ENCODE results near the gene GJD3. TPM values are rescaled to one million over a fixed set of nuclear protein-coding genes. Genes with fewer than 3 reads are reported as not detected.

GJD3 gene
- total and polyA plus RNA-seq, 2 donors (not counting 3 experiments of a cell fraction or from before 2014, with no cell fraction given), result 0.10 to 0.40 TPM

DNA sequence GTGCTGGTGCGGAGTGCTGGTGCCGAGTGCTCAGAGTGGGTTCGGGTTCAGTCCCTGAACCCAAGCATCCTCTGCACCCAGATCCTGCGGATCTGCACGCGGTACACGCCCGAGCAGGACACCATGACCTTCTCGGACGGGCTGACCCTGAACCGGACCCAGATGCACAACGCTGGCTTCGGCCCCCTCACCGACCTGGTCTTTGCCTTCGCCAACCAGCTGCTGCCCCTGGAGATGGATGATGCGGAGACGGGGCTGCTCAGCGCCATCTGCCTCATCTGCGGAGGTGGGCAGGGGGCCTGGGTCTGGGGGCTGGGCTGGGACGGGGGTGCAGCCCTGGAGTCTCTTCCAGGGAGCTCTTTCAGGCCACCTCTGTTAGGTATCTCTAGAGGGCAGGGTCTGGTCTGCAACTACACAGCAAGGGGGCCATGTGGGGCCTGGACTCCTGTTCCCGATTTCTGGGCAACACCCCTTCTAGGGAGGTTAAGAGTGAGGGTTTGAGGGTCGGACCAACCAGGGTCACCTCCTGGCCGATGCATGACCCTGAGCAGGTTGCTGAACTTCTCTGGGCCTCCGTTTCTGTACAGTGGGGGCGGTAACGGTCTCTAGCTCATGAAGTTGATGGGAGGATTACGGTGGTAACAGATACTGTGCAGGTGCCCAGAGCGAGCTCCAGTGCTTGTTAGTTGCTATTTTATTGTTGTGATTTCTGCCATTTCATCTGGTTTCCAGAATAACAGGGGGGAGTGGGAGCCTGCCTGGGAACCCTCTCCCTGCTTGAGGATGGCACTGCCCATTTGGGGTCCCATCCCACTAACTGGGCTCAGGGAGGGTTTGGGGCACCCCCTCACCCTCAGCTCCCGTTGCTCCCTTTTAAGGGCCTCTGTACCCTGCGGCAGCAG is 10.1 kb downstream of the GJD3 start:
- no peak overlapping the region for H3K9ac ChIP-seq (replicated peaks; ENCODE audit: extremely low read depth, insufficient read depth, low read length)
- ChIA-PET CTCF (interaction anchor here (0.7 to 18.3 kb wide), 21 partner anchors 9 to 206 kb away, joined by 3 to 530 read pairs (median 6); partner anchors contain the start of genes CDC6 and RARA), POLR2A (interaction anchor here (1.8 kb wide), 1 partner anchor 51 kb away, joined by 10 read pairs; no protein-coding TSS in a partner anchor)
- no peak overlapping the region for H2AFZ ChIP-seq (ENCODE audit: low read depth, low read length)
- no peaks in the 10 kb centered on the region for H3K27me3 ChIP-seq (ENCODE audit: control insufficient read depth in 2 of 2, insufficient read depth in 2 of 2, low read length in 2 of 2)
- no TSS peak for BruUV-seq (replicated peaks)
- no peak overlapping the region for H3K4me3 ChIP-seq (replicated peaks in 1 of 3; ENCODE audit: insufficient read depth in 1 of 3, low read depth in 1 of 3, low read length in 3 of 3)
- H3K4me2 ChIP-seq (ENCODE audit: insufficient read depth, low read length), result no peak overlapping the region
- peaks cover 10% of the 10 kb centered on the region for H3K79me2 ChIP-seq (ENCODE audit: control insufficient read depth, insufficient read depth, low read length)
- H4K20me1 ChIP-seq (replicated peaks; ENCODE audit: control insufficient read depth, extremely low read depth, insufficient read depth, low read length), result no peaks in the 10 kb centered on the region
- no peaks in the 10 kb centered on the region for H3K9me3 ChIP-seq (replicated peaks; ENCODE audit: control insufficient read depth, insufficient read depth, low read length)
- no peaks in the 10 kb centered on the region for H3K9me1 ChIP-seq (replicated peaks; ENCODE audit: control insufficient read depth, extremely low read depth, insufficient read depth, low read length)
- peak; percentile 38 for FAIRE-seq
- no peak overlapping the region for H3K27ac ChIP-seq (ENCODE audit: insufficient read depth, low read depth, low read length)
- dilution Hi-C loops (cut with MboI; ENCODE audit: extremely low pct_ligation_motif_present, low sequenced_read_pairs), result no loop called here
- no peak for DNase-seq (ENCODE audit: low read depth, low spot score)
- intact Hi-C loops (cut with micrococcal nuclease), result loop anchor here (1.0 kb wide), 3 partner anchors 40 to 152 kb away; no protein-coding TSS in a partner anchor
- peaks cover 6 to 44% of the 10 kb centered on the region in 2 experiments for H3K36me3 ChIP-seq (ENCODE audit: control insufficient read depth in 2 of 2, extremely low read depth in 1 of 2, insufficient read depth in 2 of 2, low read length in 2 of 2)
- peaks cover 12% of the 10 kb centered on the region for H3K4me1 ChIP-seq (ENCODE audit: control insufficient read depth, extremely low read depth, insufficient read depth, low read length)
- TF ChIP-seq FOS (IDR thresholded peaks at IDR 0.05; ENCODE audit: borderline replicate concordance, insufficient read depth, low read length) (no peak), POLR2A (IDR thresholded peaks at IDR 0.05; ENCODE audit: low read depth, low read length) (no peak), MYC (IDR thresholded peaks at IDR 0.05; ENCODE audit: low read depth, low read length) (no peak), JUN (IDR thresholded peaks at IDR 0.05; ENCODE audit: borderline replicate concordance, insufficient read depth, insufficient read length, low read depth) (no peak), POLR2AphosphoS5 (IDR thresholded peaks at IDR 0.05; ENCODE audit: insufficient read depth, low read depth, low read length) (no peak), GATA2 (IDR thresholded peaks at IDR 0.05; ENCODE audit: insufficient read depth, insufficient read length, low read depth, low read length) (no peak), EZH2 (IDR thresholded peaks at IDR 0.05; ENCODE audit: borderline replicate concordance, low read depth, low read length, severe bottlenecking) (no peak)
- TF ChIP-seq, protein P1, sequence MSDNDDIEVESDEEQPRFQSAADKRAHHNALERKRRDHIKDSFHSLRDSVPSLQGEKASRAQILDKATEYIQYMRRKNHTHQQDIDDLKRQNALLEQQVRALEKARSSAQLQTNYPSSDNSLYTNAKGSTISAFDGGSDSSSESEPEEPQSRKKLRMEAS (IDR thresholded peaks at IDR 0.05; ENCODE audit: insufficient read depth, insufficient read length), result no peak
- TF ChIP-seq, protein P2, sequence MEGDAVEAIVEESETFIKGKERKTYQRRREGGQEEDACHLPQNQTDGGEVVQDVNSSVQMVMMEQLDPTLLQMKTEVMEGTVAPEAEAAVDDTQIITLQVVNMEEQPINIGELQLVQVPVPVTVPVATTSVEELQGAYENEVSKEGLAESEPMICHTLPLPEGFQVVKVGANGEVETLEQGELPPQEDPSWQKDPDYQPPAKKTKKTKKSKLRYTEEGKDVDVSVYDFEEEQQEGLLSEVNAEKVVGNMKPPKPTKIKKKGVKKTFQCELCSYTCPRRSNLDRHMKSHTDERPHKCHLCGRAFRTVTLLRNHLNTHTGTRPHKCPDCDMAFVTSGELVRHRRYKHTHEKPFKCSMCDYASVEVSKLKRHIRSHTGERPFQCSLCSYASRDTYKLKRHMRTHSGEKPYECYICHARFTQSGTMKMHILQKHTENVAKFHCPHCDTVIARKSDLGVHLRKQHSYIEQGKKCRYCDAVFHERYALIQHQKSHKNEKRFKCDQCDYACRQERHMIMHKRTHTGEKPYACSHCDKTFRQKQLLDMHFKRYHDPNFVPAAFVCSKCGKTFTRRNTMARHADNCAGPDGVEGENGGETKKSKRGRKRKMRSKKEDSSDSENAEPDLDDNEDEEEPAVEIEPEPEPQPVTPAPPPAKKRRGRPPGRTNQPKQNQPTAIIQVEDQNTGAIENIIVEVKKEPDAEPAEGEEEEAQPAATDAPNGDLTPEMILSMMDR (IDR thresholded peaks at IDR 0.05; ENCODE audit: extremely low read depth in 1 of 2, insufficient read depth in 1 of 2, low read depth in 1 of 2, low read length in 2 of 2), result no peak

All from endothelial cell of umbilical vein (primary cell).